Hepatocyte (in vitro differentiated cells): ENCODE data around the gene TTC39B. TPM values are rescaled to one million over a fixed set of nuclear protein-coding genes. Genes with fewer than 3 reads are reported as not detected.

Experiments used
- DNase-seq: peaks from one replicate; pipeline ENCODE4 v3.0.0-alpha.2; 2016; ENCODE audit warnings: low spot score
- H2AFZ ChIP-seq: fragments of 200-600 bp; sonication (generic); 2 replicates; pipeline ENCODE4 v1.6.0; 2016; ENCODE audit warnings: antibody characterized with exemption, mild to moderate bottlenecking
- H3K27ac ChIP-seq: fragments of 200-600 bp; sonication (generic); 2 replicates; pipeline ENCODE4 v1.5.1; 2016; ENCODE audit warnings: mild to moderate bottlenecking
- H3K27me3 ChIP-seq: fragments of 200-600 bp; sonication (generic); 2 replicates; pipeline ENCODE4 v1.6.1; 2016
- H3K36me3 ChIP-seq: fragments of 200-600 bp; sonication (generic); replicated peaks from 2 replicates; pipeline ENCODE4 v1.5.1; 2016; ENCODE audit warnings: low read depth; ENCODE audit not compliant: insufficient read depth
- H3K4me1 ChIP-seq: fragments of 200-600 bp; sonication (generic); 2 replicates; pipeline ENCODE4 v1.5.1; 2016; ENCODE audit warnings: mild to moderate bottlenecking, moderate library complexity; ENCODE audit not compliant: insufficient read depth
- H3K4me2 ChIP-seq: fragments of 200-600 bp; sonication (generic); 2 replicates; pipeline ENCODE4 v1.6.0; 2016
- H3K4me3 ChIP-seq: fragments of 200-600 bp; sonication (generic); 2 replicates; pipeline ENCODE4 v1.5.1; 2016; ENCODE audit warnings: mild to moderate bottlenecking
- H3K79me2 ChIP-seq: fragments of 200-600 bp; sonication (generic); 2 replicates; pipeline ENCODE4 v1.6.0; 2017; ENCODE audit warnings: mild to moderate bottlenecking
- H3K9me2 ChIP-seq: fragments of 200-600 bp; sonication (generic); replicated peaks from 2 replicates; pipeline ENCODE4 v1.6.0; 2017; ENCODE audit warnings: mild to moderate bottlenecking; ENCODE audit not compliant: insufficient read depth
- H3K9me3 ChIP-seq: fragments of 200-600 bp; sonication (generic); 2 replicates; pipeline ENCODE4 v1.5.1; 2016; ENCODE audit warnings: low read depth, mild to moderate bottlenecking
- H4K20me1 ChIP-seq: fragments of 200-600 bp; sonication (generic); 2 replicates; pipeline ENCODE4 v1.6.0; 2016; ENCODE audit warnings: mild to moderate bottlenecking; ENCODE audit not compliant: insufficient read depth, poor library complexity, severe bottlenecking
- CTCF ChIP-seq: fragments of 200-600 bp; sonication (generic); IDR thresholded peaks from 2 replicates; pipeline ENCODE4 v1.5.1; 2016; ENCODE audit warnings: antibody characterized with exemption, mild to moderate bottlenecking; ENCODE audit not compliant: poor library complexity
- EZH2 ChIP-seq: fragments of 200-600 bp; sonication (generic); IDR thresholded peaks from 2 replicates; pipeline ENCODE4 v1.6.1; 2016; ENCODE audit warnings: antibody characterized with exemption, mild to moderate bottlenecking, borderline replicate concordance
- EZH2phosphoT487 ChIP-seq: fragments of 200-600 bp; sonication (generic); IDR thresholded peaks from one replicate; pipeline ENCODE4 v1.6.1; 2018; ENCODE audit warnings: antibody characterized with exemption, mild to moderate bottlenecking, low read depth, moderate library complexity; ENCODE audit not compliant: unreplicated experiment, severe bottlenecking
- WGBS: methylation state at CpG from one replicate; pipeline ENCODE4 v1.1.6; 2016; ENCODE audit warnings: low lambda C conversion rate; ENCODE audit errors: missing lambda C conversion rate; 5-methylcytosine and 5-hydroxymethylcytosine counted together
- polyA plus RNA-seq: library from polyadenylated mRNA; unstranded; fragments of >200 nt; fragmentation: Nextera tagmentation; extraction: Ambion mirVana; gene quantifications from 2 replicates; pipeline ENCODE4 v1.2.1, GENCODE V29; 2016
- total RNA-seq: library from RNA; depleted of rRNA; stranded (reverse); fragments of >200 nt; gene quantifications from 2 replicates; pipeline ENCODE4 v1.2.3, GENCODE V29; 2014

The TTC39B gene
- total and polyA plus RNA-seq, 2 experiments from 2014 or later = 2.6 to 15.7 TPM

DNA sequence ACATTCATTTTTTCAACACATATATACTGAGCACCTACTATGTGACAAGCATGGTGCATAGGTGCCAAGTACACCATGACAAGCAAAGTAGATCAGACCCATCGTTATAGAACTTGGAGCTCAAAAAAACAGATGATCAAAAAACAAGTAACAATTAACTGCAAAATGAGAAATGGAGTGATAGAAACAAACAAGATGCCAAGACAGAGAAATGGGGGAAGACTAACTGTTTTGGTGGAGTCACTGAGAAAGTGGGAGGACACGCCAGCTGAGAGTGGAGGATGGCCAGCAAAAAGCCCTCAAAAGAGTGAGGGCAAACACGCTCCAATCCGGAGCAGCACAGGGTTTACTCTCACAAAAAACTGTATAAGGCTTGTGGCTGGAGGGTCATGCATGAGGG is 50.6 kb downstream of the TTC39B start:
- WGBS = 92% methylated on average over 4 of the region's 4 CpGs
- TF ChIP-seq EZH2phosphoT487 (no peak), CTCF (no peak), EZH2 (no peak)

GRCh38 chr9:15253786-15254185 is 53.2 kb downstream of the TTC39B start:
- DNase-seq = no peak
- Histone ChIP-seq H3K79me2 (no peaks in the 10 kb centered on the region), H3K27me3 (no peaks in the 10 kb centered on the region), H3K4me3 (no peak overlapping the region), H3K36me3 (no peaks in the 10 kb centered on the region), H2AFZ (no peak overlapping the region), H3K9me2 (no peaks in the 10 kb centered on the region), H4K20me1 (no peaks in the 10 kb centered on the region), H3K9me3 (no peaks in the 10 kb centered on the region), H3K27ac (no peak overlapping the region), H3K4me1 (no peaks in the 10 kb centered on the region), H3K4me2 (no peak overlapping the region)
- WGBS = 80% methylated on average over 1 of the region's 1 CpG
- no peak for TF ChIP-seq EZH2phosphoT487
- no peak for TF ChIP-seq CTCF
- no peak for TF ChIP-seq EZH2

More for the DNA sequence above, 50.6 kb downstream of the TTC39B start:
- H3K4me3 ChIP-seq = no peak overlapping the region
- no peak overlapping the region for H3K4me2 ChIP-seq
- H3K27me3 ChIP-seq = no peaks in the 10 kb centered on the region
- H3K9me2 ChIP-seq = no peaks in the 10 kb centered on the region
- no peak for DNase-seq
- H3K4me1 ChIP-seq = no peaks in the 10 kb centered on the region
- H3K9me3 ChIP-seq = no peaks in the 10 kb centered on the region
- no peak overlapping the region for H2AFZ ChIP-seq
- no peaks in the 10 kb centered on the region for H4K20me1 ChIP-seq
- no peaks in the 10 kb centered on the region for H3K79me2 ChIP-seq
- H3K27ac ChIP-seq = no peak overlapping the region
- H3K36me3 ChIP-seq = no peaks in the 10 kb centered on the region

GRCh38 chr9:15253197-15253596 is 53.8 kb downstream of the TTC39B start:
- WGBS = 84% methylated on average over 1 of the region's 1 CpG
- Histone ChIP-seq H3K36me3 (no peaks in the 10 kb centered on the region), H3K27me3 (no peaks in the 10 kb centered on the region), H3K27ac (no peak overlapping the region), H3K9me3 (no peaks in the 10 kb centered on the region), H3K79me2 (no peaks in the 10 kb centered on the region), H3K4me2 (no peak overlapping the region), H3K4me1 (no peaks in the 10 kb centered on the region), H4K20me1 (no peaks in the 10 kb centered on the region), H3K4me3 (no peak overlapping the region), H3K9me2 (no peaks in the 10 kb centered on the region), H2AFZ (no peak overlapping the region)
- no peak for DNase-seq
- TF ChIP-seq EZH2 (no peak), CTCF (no peak), EZH2phosphoT487 (no peak)

DNA sequence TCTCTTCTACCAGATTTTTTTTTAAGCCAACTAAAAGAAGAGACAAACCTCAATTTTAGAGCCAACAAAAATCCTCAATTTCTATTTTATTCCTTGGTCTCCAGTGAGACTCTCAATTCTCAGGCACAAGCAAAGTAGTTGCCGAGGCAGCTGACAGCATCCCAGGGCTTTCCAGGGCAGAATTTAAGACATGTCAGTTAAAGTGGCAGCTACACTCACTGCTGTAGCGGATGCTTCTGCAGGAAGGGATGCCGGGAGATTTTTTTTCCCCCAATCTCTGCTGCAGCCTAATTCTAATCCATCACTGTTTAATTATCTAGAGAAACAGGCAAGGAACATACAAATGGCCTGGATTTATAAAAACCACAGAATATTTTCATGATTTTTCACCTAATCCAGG is 57.0 kb downstream of the TTC39B start:
- H3K36me3 ChIP-seq = no peaks in the 10 kb centered on the region
- no peaks in the 10 kb centered on the region for H3K4me1 ChIP-seq
- no peak overlapping the region for H3K4me2 ChIP-seq
- H3K4me3 ChIP-seq = no peak overlapping the region
- H4K20me1 ChIP-seq = no peaks in the 10 kb centered on the region
- H3K79me2 ChIP-seq = peaks cover 4% of the 10 kb centered on the region
- H2AFZ ChIP-seq = no peak overlapping the region
- H3K9me2 ChIP-seq = no peaks in the 10 kb centered on the region
- no peaks in the 10 kb centered on the region for H3K27me3 ChIP-seq
- no peak overlapping the region for H3K27ac ChIP-seq
- TF ChIP-seq CTCF (no peak), EZH2phosphoT487 (no peak), EZH2 (no peak)
- 58% methylated on average over 3 of the region's 3 CpGs for WGBS
- no peaks in the 10 kb centered on the region for H3K9me3 ChIP-seq
- no peak for DNase-seq
